ENCODE data around the gene LRP5.
A peak's percentile ranks its signal among the peaks of the same experiment; 100 is the strongest.
"Not testable (repeated sequence)": the region's sequence is repeated elsewhere in the genome, so short reads cannot be mapped to it uniquely, and the experiment has no call there.

Gene LRP5

GRCh38 chr11:68279676-68280075, 32.7 kb upstream of the LRP5 start:
- TF ChIP-seq, protein P1, sequence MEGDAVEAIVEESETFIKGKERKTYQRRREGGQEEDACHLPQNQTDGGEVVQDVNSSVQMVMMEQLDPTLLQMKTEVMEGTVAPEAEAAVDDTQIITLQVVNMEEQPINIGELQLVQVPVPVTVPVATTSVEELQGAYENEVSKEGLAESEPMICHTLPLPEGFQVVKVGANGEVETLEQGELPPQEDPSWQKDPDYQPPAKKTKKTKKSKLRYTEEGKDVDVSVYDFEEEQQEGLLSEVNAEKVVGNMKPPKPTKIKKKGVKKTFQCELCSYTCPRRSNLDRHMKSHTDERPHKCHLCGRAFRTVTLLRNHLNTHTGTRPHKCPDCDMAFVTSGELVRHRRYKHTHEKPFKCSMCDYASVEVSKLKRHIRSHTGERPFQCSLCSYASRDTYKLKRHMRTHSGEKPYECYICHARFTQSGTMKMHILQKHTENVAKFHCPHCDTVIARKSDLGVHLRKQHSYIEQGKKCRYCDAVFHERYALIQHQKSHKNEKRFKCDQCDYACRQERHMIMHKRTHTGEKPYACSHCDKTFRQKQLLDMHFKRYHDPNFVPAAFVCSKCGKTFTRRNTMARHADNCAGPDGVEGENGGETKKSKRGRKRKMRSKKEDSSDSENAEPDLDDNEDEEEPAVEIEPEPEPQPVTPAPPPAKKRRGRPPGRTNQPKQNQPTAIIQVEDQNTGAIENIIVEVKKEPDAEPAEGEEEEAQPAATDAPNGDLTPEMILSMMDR (conservative IDR thresholded peaks at IDR 0.05; ENCODE audit: low read length): no peak
- no peak for TF ChIP-seq EZH2phosphoT487 (IDR thresholded peaks at IDR 0.05; ENCODE audit: borderline replicate concordance)
- no peaks in the 10 kb centered on the region for H3F3A ChIP-seq (ENCODE audit: low read depth)

GRCh38 chr11:68282141-68282860, 30.1 kb upstream of the LRP5 start:
- Histone ChIP-seq H4K20me1 (ENCODE audit: insufficient read depth, low read length, poor library complexity, severe bottlenecking) (no peaks in the 10 kb centered on the region), H3K36me3 (ENCODE audit: insufficient read depth, low read length) (no peaks in the 10 kb centered on the region), H3K9me2 (replicated peaks; ENCODE audit: low read depth, low read length) (no peaks in the 10 kb centered on the region), H3K4me2 (ENCODE audit: low read depth, low read length, poor library complexity, severe bottlenecking) (peak overlapping the region; percentile 70), H3K4me3 (ENCODE audit: low read length, poor library complexity, severe bottlenecking) (peak overlapping the region; percentile 44), H2AFZ (ENCODE audit: low read length) (no peak overlapping the region), H3K9me3 (ENCODE audit: insufficient read depth, low read depth, low read length) (no peaks in the 10 kb centered on the region), H3K27me3 (ENCODE audit: insufficient read depth, low read length, poor library complexity, severe bottlenecking) (no peaks in the 10 kb centered on the region), H3K4me1 (ENCODE audit: insufficient read depth, low read length, poor library complexity, severe bottlenecking) (peaks cover 18% of the 10 kb centered on the region), H3K79me2 (ENCODE audit: insufficient read depth, low read length) (no peaks in the 10 kb centered on the region), H3K9ac (ENCODE audit: low read depth, low read length, poor library complexity, severe bottlenecking) (peak overlapping the region; percentile 40), H3F3A (ENCODE audit: low read depth) (no peaks in the 10 kb centered on the region)
- no peak for TF ChIP-seq EZH2phosphoT487 (IDR thresholded peaks at IDR 0.05; ENCODE audit: borderline replicate concordance)
- TF ChIP-seq, protein P1 (conservative IDR thresholded peaks at IDR 0.05; ENCODE audit: low read length): no peak

More at GRCh38 chr11:68279676-68280075, 32.7 kb upstream of the LRP5 start:
- H2AFZ ChIP-seq (ENCODE audit: low read length): no peak overlapping the region
- H3K9me2 ChIP-seq (replicated peaks; ENCODE audit: low read depth, low read length): no peaks in the 10 kb centered on the region
- H3K9ac ChIP-seq (ENCODE audit: low read depth, low read length, poor library complexity, severe bottlenecking): no peak overlapping the region
- peaks cover 18% of the 10 kb centered on the region for H3K4me1 ChIP-seq (ENCODE audit: insufficient read depth, low read length, poor library complexity, severe bottlenecking)
- no peak overlapping the region for H3K4me2 ChIP-seq (ENCODE audit: low read depth, low read length, poor library complexity, severe bottlenecking)
- H4K20me1 ChIP-seq (ENCODE audit: insufficient read depth, low read length, poor library complexity, severe bottlenecking): no peaks in the 10 kb centered on the region
- H3K27me3 ChIP-seq (ENCODE audit: insufficient read depth, low read length, poor library complexity, severe bottlenecking): no peaks in the 10 kb centered on the region
- H3K9me3 ChIP-seq (ENCODE audit: insufficient read depth, low read depth, low read length): no peaks in the 10 kb centered on the region
- no peaks in the 10 kb centered on the region for H3K36me3 ChIP-seq (ENCODE audit: insufficient read depth, low read length)
- H3K79me2 ChIP-seq (ENCODE audit: insufficient read depth, low read length): no peaks in the 10 kb centered on the region
- no peak overlapping the region for H3K4me3 ChIP-seq (ENCODE audit: low read length, poor library complexity, severe bottlenecking)

DNA sequence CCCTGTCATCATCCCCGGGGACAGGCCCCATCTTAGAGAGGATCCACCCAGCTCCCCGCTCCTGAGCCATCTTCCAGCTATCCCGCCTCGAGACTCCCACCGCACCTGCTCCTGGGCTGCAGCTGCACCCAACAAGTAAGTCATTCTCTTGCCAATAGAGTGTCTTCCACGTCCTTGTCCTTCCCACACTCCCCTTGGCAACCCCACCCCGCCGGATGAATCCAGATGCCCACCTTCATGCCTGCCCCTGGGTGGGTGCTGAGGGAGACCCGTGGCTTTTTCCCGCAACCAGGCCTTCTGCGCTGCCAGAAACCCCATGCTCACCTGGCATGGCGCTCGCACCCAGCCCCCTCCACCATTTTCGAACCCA, 29.5 kb upstream of the LRP5 start:
- peak overlapping the region; percentile 70 for H3K4me2 ChIP-seq (ENCODE audit: low read depth, low read length, poor library complexity, severe bottlenecking)

GRCh38 chr11:68284588-68284987, 27.8 kb upstream of the LRP5 start:
- not testable (repeated sequence) for H4K20me1 ChIP-seq (ENCODE audit: insufficient read depth, low read length, poor library complexity, severe bottlenecking); H3K4me2 ChIP-seq (ENCODE audit: low read depth, low read length, poor library complexity, severe bottlenecking); H3K4me3 ChIP-seq (ENCODE audit: low read length, poor library complexity, severe bottlenecking); H3K9ac ChIP-seq (ENCODE audit: low read depth, low read length, poor library complexity, severe bottlenecking); H3K79me2 ChIP-seq (ENCODE audit: insufficient read depth, low read length); H2AFZ ChIP-seq (ENCODE audit: low read length); H3F3A ChIP-seq (ENCODE audit: low read depth); H3K27me3 ChIP-seq (ENCODE audit: insufficient read depth, low read length, poor library complexity, severe bottlenecking); H3K9me3 ChIP-seq (ENCODE audit: insufficient read depth, low read depth, low read length); H3K9me2 ChIP-seq (replicated peaks; ENCODE audit: low read depth, low read length); H3K36me3 ChIP-seq (ENCODE audit: insufficient read depth, low read length)
- peaks cover 22% of the 10 kb centered on the region for H3K4me1 ChIP-seq (ENCODE audit: insufficient read depth, low read length, poor library complexity, severe bottlenecking)

More for the DNA sequence above, 29.5 kb upstream of the LRP5 start:
- Histone ChIP-seq H3K9ac (ENCODE audit: low read depth, low read length, poor library complexity, severe bottlenecking) (peak overlapping the region; percentile 40), H3K9me2 (replicated peaks; ENCODE audit: low read depth, low read length) (no peaks in the 10 kb centered on the region), H3K79me2 (ENCODE audit: insufficient read depth, low read length) (no peaks in the 10 kb centered on the region), H3K27me3 (ENCODE audit: insufficient read depth, low read length, poor library complexity, severe bottlenecking) (no peaks in the 10 kb centered on the region), H3K4me1 (ENCODE audit: insufficient read depth, low read length, poor library complexity, severe bottlenecking) (peaks cover 18% of the 10 kb centered on the region), H3K4me3 (ENCODE audit: low read length, poor library complexity, severe bottlenecking) (no peak overlapping the region), H3K36me3 (ENCODE audit: insufficient read depth, low read length) (no peaks in the 10 kb centered on the region), H3K9me3 (ENCODE audit: insufficient read depth, low read depth, low read length) (no peaks in the 10 kb centered on the region), H3F3A (ENCODE audit: low read depth) (no peaks in the 10 kb centered on the region), H4K20me1 (ENCODE audit: insufficient read depth, low read length, poor library complexity, severe bottlenecking) (no peaks in the 10 kb centered on the region), H2AFZ (ENCODE audit: low read length) (no peak overlapping the region)
- TF ChIP-seq EZH2phosphoT487 (IDR thresholded peaks at IDR 0.05; ENCODE audit: borderline replicate concordance): no peak
- TF ChIP-seq, protein P1 (conservative IDR thresholded peaks at IDR 0.05; ENCODE audit: low read length): no peak

Measured in Loucy (cell line).